Measurements from ENCODE around the gene GLI3.
A peak's percentile ranks its signal among the peaks of the same experiment; 100 is the strongest.

GLI3 gene

DNA sequence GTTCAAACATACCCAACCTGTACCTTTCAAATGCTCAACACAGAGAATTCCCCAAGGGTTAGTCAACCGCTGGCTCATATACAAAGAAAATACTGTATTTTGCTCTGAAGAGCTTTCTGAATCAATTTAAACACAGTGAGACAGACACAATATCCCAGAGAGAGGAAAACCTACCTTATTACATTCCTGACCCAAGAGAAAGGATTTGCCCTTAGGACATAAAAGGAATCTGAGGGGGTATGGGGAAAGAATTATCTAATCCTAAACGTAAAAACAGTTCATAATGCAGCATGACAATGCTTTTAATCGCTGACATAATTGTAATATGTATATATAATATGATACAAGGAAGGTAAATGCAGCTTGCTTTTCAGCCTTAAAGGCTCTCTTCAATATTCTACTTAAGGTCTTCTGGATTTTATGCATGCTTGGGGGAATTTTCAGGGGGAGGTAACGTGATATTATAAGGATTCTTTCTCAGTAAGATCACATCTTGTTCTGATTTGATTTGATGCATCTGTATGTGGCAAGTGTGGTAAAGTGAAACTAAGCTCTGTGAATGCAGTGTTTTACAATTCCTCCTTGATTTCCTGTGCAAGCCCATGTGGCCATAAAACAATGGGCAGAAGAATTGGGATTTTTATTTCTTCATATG, 240.5 kb downstream of the GLI3 start:
- no peak for DNase-seq
- intact Hi-C loops (cut with DNase I) = no loop called here

DNA sequence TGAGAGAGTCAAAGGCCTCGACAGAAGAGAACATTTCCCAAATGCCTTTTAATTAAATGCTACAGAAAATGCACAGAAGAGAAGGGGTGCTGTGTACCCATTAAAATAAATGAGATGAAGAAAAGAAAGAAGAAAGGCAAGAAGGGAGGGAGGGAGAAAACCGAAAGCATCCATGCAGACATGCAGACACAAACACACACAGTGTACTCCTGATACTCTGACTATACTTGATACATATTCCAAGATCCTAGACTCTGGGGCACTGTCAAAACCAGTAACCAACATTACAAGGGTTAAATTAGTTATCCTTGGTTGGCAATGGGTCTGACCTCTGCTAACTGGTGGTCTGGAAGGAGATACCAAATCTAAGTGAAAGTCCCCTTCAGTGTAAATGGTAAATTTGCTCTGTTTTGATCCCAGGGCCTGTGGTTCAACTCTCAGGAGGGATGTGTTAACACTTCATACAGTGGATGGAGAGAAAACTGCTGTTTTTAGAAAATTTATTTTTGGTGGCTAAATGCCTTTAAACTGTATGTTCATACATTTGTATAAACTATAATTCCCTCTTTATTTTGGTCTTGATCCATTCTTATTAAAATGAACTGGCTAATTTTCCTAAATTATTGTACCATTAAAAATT, 241.3 kb downstream of the GLI3 start:
- intact Hi-C loops (cut with DNase I) = no loop called here

GRCh38 chr7:41994746-41995110, 242.3 kb downstream of the GLI3 start:
- intact Hi-C loops (cut with DNase I) = no loop called here
- no peak for DNase-seq

More for the DNA sequence above, 241.3 kb downstream of the GLI3 start:
- no peak for DNase-seq

DNA sequence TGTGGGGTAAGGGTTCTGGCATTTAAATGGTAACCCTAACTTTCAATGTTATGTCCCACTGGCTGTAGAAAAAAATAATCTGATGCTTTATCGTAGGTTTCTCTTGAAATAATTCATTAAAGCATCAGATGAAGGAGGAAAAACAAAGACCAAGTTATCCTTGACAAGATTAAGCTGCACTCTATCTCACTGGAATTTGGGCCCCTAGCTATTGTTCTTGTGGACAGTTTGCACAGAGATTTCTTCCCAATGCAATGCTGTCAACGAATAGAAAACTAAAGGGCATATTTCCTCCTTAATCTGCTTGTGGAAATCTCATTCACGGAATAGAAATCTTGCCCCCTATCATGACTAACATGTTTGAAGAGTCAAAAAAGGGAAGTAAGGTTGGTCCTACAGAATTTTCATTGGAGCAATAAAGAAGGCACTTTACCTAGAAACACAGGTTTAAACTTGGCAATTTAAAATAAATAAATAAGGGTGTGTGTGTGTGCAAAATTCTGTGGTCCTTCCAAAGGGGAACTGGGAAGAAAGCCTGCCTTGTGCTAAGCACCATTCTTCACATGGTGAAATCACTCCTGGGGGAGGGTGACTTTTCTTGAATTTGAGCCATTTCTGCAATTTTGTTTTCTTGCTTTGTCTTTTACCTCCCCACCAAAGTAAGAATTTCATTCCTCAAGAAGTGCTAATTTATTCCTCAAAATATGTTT, 242.8 kb downstream of the GLI3 start:
- intact Hi-C loops (cut with DNase I) = no loop called here

GRCh38 chr7:41992881-41993867, 243.8 kb downstream of the GLI3 start:
- intact Hi-C loops (cut with DNase I) = no loop called here
- no peak for DNase-seq

More for the DNA sequence above, 242.8 kb downstream of the GLI3 start:
- no peak for DNase-seq

DNA sequence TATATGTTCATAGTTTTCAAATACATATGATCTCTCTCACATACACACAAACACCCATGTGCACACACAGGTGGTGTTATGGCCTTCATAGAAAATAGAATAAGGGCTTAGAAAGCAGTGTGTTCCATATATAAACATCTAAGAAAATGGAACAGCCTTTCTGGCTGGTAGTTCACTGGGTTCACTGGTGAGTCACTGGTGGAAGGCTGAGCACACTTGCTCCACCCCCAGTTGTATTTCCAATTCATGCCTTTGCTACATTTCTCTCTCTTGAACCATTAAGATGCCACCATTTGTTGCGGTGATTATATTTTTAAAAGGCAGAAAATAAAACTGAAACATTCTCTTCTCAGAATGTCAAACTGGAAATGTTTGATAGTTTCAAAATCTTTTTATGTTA, 252.1 kb downstream of the GLI3 start:
- intact Hi-C loops (cut with DNase I) = no loop called here
- DNase-seq = peak in 1 of 42 donors; percentile 33

DNA sequence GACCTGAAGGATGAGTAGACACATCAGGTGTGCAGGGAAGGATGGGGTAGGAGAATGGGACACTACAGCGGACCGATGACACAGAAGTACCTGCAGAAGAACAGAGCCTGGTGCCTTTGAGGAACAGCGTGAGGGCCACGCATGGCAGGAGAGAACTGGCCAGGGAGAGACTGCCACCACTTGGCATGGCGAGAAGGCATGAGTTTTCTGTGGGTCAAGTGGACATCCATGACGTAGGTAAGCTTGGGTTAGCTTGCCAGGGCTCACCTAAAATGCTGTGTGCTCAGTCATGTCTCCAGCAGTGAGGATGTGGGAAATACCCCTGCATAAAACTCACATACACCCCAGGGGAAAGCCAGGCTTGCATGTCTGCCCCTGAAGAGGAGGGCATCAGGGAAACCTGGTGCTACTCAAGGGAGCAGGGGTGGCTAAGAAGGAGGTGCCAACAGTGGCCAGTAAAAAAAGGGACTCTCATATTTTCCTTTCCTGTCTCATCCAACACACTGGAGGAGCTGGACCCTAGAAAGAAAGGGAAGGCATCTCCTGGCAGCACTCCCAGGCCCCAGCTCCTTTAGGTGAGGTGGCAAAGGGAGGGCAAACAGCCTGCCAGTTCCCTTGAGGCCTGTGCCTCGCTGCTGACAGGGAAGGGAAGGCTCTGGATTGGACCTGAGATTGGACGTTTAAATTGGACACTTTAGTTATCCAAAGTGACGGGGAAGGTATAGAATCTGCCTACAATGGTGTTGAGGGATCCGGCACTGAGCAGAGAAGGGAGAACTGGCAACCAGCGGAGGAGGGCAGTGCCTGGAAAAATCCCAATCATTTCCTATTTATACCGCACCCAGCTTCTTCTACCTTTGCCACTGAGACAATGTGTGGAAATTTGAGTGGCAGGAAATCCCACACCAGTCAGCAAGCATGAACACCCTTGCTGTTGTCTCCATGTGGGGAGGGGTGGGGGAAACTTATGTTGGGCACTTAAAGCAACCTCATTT, 255.7 kb downstream of the GLI3 start:
- DNase-seq = no peak
- intact Hi-C loops (cut with DNase I) = no loop called here

GRCh38 chr7:41979834-41980307, 257.1 kb downstream of the GLI3 start:
- DNase-seq = peak in 5 of 42 donors; percentile 21 to 55 (median 27)
- intact Hi-C loops (cut with DNase I) = loop anchor here (10.0 kb wide), 2 partner anchors 255 to 855 kb away; partner anchors contain the start of gene GLI3

DNA sequence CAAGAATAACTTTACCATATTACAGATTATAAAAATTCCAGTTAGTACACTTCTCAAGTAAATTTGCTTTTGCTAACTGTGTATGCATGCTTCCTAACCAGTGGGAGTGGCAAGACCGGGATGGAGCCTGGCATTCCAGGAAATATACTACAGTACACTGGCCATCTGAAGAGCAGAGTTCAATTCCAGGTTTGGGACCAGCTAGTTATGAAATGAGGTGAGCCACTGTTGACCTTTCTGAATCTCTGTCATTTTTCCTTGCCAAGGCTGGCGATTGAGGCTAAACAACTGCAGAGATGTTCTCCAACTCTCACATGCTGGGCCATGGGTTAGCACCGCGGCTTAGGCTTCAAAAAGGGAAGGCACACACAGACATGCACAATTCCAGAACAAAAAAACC, 258.2 kb downstream of the GLI3 start:
- DNase-seq = no peak
- intact Hi-C loops (cut with DNase I) = loop anchor here (10.0 kb wide), 2 partner anchors 256 to 856 kb away; partner anchors contain the start of gene GLI3

GRCh38 chr7:41977661-41978060, 259.3 kb downstream of the GLI3 start:
- DNase-seq = no peak
- intact Hi-C loops (cut with DNase I) = loop anchor here (10.0 kb wide), 2 partner anchors 257 to 857 kb away; partner anchors contain the start of gene GLI3

DNA sequence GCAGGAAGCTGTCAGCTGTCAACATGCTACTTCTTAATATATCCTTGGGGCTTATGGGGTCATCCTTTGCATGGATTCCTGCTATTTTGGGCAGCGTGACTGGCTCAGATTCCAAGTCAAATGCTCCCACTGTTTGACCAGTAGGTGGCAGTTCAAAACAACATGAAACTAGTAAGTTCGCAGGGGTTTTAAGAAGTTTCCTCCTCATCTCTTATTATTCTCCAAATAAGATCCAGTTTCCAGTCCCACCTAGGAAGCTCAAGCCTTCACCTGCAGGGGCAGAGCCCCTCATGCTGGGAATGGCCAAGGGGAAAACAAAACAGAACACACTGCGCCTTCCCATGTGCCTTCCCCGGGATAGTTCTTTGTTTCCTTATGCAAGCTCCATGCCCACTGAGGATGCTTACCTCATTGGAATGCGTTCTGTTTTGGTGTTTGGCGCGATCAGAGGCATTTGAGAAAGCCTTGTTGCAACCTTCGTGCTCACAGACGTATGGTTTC, 259.8 kb downstream of the GLI3 start:
- intact Hi-C loops (cut with DNase I) = loop anchor here (10.0 kb wide), 2 partner anchors 258 to 858 kb away; partner anchors contain the start of gene GLI3
- peak in 22 of 42 donors; percentile 30 to 72 (median 52) for DNase-seq

DNA sequence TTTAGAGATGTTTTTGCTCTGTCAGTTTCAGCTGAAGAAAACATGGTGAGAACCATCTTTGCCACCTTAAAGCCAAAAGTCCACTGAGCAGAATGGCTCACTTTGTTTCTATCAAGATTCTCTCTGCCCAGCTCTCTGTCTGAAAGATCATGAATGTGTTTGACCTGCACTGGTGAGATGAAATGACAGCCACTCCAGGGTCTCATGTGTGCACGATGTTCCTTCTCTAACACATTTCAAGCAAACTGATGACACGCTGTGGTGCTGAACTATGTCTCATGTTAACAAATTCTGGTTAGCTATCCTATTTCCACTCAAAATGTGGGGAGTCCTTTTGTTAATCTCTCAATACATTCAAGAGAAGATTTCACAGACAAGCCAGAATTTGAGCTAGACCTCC, 260.6 kb downstream of the GLI3 start:
- no peak for DNase-seq
- intact Hi-C loops (cut with DNase I) = loop anchor here (10.0 kb wide), 2 partner anchors 258 to 858 kb away; partner anchors contain the start of gene GLI3

DNA sequence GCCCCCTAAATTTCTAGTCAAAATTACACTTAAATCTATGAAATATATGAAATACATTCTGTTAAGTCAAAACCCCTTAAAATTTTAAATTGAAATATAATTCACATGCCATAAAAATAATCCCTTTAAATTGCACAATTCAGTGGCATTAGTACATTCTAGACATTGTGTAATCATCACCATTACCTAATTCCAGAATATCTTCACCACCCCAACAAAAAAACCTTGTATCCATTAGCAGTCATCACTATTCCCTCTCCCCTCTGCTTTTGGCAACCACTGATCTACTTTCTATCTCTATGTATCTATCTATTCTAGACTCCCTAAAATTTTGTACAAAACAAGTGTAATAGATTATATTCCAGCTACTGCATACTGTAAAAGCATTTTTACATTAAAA, 261.2 kb downstream of the GLI3 start:
- no peak for DNase-seq
- intact Hi-C loops (cut with DNase I) = loop anchor here (10.0 kb wide), 2 partner anchors 259 to 859 kb away; partner anchors contain the start of gene GLI3

- DNase-seq = no peak
- intact Hi-C loops (cut with DNase I) = loop anchor here (10.0 kb wide), 2 partner anchors 260 to 860 kb away; partner anchors contain the start of gene GLI3
These were observed 262.0 kb downstream of the GLI3 start for GRCh38 chr7:41974870-41975557.

DNA sequence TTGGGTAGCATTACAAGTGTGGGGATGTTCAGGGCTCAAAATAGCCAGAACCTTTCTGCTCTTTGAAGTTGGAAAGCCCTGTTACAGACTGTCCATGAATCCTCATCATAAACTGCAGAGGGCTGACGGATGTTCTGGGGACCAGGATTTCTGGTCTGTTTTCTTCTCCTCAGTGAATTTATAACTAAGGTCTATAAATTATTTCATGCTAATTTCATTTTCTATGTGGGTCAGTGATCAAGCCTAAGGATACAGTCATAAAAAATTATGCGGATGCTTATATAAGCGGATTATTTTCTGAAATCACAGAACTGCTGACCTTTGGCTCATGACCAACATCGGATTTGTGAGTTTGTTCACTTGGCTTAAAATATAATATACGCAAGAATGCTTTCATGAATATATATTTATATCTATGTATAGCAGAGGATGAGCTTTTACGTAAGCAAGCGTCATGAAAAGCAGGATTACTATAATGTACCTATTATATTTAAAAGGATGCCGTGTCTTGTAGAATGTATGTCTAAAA, 263.7 kb downstream of the GLI3 start:
- no peak for DNase-seq
- intact Hi-C loops (cut with DNase I) = loop anchor here (10.0 kb wide), 2 partner anchors 262 to 862 kb away; partner anchors contain the start of gene GLI3

GRCh38 chr7:41972776-41973175, 264.2 kb downstream of the GLI3 start:
- intact Hi-C loops (cut with DNase I) = loop anchor here (10.0 kb wide), 2 partner anchors 262 to 862 kb away; partner anchors contain the start of gene GLI3
- DNase-seq = no peak

All from head of caudate nucleus (tissue), 42 donors.